HG03432 (cell line): ENCODE results near the gene KBTBD2.
"Not testable (repeated sequence)": the region's sequence is repeated elsewhere in the genome, so short reads cannot be mapped to it uniquely, and the experiment has no call there.

Experiments
- ATAC-seq: cut with Tn5 transposase; IDR thresholded peaks from one replicate; pipeline ENCODE4 v1.9.1; 2021; ENCODE audit warnings: mild to moderate bottlenecking, moderate library complexity; ENCODE audit not compliant: unreplicated experiment

Gene KBTBD2

GRCh38 chr7:32891043-32891799 lies at the start of gene KBTBD2:
Gene KBTBD2, minus strand, starts transcription at chr7:32891760. Its CDS starts 12,156 bp downstream, at chr7:32879604.
- peak; percentile 73 for ATAC-seq

DNA sequence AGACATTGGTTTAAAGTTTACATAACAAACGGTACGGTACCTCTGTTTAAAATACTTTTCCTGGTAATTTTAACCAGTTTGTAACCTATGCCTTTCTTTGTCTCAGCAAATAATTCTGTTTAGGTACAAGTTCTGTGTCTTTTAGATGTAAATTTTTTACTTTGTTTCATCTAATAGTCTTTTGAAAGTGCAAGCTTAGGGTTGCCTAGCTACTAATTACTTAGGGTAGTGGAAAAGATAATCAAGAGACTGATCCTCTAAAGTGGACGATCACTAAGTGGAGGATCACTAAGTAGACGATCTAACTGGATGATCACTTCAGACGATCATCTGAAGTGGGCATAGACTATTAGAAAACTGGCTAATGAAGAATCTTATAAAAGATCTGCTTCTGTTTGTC lies 49.6 kb upstream of the KBTBD2 start:
- no peak for ATAC-seq

DNA sequence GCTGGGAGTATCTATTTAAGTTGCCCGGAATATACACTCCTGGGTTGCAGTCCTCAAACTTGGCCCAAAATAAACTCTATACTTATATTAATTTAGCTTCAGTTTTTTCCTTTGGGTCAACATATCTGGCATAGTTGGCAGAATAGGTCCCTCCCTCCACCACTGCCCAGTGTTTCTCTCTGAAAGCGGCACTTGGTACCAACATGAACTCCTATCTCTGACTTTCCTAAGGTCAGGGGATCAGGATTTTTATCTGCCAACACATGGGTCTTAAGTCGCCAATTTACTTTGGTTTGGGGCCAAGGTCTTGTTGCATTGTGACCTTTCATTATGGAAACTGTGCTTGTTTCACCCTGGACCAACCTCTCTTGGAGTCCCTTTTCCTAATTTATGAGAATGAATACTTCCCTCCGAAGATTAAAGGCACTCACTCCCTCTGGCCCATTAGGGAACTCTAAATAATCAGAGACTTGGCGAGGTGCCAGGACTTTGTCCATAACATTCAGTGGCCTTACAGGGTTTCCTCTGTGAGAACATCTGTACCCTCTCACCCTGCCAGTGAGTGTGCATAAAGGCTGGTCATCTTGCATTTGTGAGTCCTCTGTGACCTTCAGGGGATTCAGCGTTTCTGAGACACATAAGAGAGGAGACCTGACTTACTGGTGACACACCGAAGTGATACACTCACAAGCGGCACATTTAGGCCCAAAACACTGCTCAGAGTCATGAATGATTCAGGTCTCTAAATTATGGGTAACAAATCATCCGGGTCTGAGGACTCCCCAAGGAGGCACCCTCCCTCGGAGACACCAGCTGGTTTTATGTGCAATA lies 46.0 kb upstream of the KBTBD2 start:
- ATAC-seq: no peak

- no peak for ATAC-seq
These were observed 45.1 kb upstream of the KBTBD2 start for GRCh38 chr7:32936689-32937088.

DNA sequence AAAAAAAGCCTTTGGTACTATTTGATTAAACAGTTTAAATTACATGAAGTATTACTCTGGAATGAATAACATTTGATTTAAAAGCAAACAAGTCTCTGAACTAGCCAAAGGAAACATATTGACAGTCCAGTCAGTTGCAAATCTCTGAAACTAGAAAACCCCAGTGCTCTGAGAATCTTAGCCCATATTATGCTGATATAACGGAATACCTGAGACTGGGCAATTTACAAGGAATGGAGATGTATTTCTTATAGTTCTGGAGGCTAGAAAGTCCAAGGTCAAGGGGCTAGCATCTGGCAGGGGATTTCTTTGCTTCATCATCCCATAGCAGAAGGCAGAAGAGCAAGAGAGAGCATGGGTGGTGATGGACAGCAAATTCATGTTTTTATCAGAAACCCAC lies 44.0 kb upstream of the KBTBD2 start:
- no peak for ATAC-seq

GRCh38 chr7:32930378-32930777 lies 38.8 kb upstream of the KBTBD2 start:
- no peak for ATAC-seq

- no peak for ATAC-seq
These were observed 38.0 kb upstream of the KBTBD2 start for GRCh38 chr7:32929430-32930143.

DNA sequence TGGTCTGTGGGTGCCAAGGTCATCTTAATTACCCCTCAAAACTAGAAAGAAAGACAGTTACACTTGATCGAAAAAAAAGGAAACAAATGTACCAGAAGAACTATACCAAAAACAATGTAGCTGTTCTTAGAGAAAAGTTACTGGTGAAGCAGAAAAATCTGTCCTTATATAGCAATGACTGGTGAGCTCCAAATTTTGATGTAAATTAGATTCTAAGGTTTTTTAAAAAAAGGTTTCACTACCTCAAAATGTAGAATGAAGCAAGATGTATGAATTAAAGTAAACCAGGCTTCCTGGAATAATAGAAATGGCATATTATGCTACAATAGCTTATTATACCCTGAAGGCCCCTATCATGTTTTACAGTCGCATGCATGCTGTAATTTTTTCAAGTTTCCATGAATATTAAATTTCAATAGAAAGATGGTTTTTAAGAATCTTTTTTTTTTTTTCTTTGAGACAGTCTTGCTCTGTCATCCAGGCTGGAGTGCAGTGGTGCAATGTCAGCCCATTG lies 37.3 kb upstream of the KBTBD2 start:
- ATAC-seq: no peak

DNA sequence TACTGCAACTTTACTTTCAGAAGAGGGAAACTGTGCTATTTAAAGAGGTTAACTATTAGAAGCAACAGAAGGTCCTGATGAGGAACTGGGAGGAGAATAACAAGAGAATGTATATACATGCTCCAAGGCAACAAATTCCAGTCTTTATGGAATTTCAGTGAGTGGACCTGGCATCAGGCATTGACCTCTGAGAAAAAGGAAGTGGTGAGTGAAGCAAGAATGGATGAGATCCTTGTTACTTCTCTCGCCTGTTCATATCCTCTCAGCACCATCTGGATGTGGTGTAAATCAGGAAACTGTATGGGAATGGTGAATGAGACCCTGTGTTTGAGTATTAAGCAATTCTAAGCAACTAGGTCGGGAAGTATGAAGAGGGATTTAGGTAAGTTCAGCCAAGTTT lies 30.3 kb upstream of the KBTBD2 start:
- no peak for ATAC-seq

DNA sequence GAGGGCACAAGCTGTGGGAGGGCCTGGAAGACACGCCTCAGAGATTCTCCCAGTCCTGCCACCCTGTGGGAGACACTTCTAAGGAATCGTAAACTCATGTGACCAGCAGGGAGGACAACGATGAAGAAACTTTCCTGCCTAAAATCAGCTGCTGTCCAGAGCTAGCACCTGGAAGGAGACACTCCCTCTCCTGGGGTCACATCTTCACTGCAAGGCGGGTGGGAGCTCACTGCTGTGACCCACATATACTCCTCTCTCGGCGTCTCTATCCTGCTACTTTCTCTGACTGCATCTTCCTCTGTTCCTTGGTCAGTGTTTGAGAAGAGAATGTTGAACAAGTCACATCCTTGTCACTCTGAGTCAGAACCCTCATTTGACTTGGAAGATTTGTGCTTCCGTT lies 25.4 kb upstream of the KBTBD2 start:
- not testable (repeated sequence) for ATAC-seq

DNA sequence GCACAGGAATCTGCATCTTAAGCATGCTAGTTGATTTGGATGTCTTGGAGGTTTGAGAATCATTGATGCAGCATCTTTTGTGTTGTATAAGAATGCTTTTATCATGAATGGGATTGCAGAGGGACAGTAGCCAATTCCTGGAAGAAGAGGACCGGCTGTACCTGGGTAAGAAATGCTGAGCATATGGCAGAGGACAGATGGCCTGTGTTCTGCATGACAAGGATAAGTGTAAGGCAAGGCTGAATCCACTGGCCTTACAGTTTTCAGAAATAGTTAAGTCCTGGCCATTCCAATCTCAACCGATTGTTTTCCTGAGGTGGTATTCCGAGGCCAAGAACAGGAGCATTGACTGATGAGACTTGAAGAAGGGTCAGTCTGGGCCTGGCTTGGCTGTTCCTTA lies 24.4 kb upstream of the KBTBD2 start:
- ATAC-seq: no peak

GRCh38 chr7:32915041-32915536 lies 23.5 kb upstream of the KBTBD2 start:
- no peak for ATAC-seq

DNA sequence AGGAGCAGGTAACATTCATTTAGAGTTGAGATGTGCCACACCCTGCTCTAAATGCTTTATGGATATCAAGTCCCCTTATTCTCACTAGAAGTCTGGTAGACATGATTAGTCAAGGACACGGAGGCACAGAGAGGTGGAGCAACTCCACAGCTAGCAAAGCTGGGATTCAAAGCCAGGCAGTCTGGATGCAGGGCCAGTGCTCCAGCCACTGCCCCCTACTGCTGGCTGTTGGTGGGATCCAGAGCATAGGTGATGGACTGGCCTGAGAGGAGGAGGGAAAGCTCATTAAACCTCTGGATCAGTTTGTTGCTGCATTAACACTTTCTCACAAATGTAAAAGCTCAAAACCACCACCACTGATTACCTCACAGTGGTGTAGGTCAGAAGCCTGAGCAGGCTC lies 22.6 kb upstream of the KBTBD2 start:
- ATAC-seq: no peak

GRCh38 chr7:32910195-32910594 lies 18.6 kb upstream of the KBTBD2 start:
- ATAC-seq: no peak

GRCh38 chr7:32905175-32905662 lies 13.7 kb upstream of the KBTBD2 start:
- peak; percentile 84 for ATAC-seq

GRCh38 chr7:32901629-32902028 lies 10.1 kb upstream of the KBTBD2 start:
- no peak for ATAC-seq

DNA sequence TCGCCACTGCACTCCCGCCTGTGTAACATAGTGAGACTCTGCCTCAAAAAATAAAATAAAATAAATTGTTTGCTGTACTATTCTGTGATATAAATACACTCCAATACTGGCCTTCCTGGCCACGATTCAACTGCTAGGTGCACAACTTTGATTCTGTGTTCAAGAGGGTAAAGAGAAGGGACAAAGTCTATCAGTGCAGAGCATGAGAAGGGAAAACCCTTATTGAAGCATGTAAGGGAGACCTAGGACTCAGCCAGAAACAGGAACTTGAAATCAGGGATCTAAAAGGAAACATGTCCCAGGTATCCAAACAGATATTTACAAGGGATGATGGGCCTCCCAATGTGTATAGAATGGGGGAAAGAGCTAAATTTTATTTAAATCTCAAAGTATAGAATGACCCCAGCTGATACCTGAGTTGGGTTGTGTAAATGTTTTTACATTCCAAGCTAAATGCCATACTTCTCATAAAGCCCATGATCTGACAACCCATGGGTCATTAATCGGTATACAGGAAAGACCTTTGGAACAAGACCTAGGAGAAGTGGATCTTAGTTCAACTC lies 9.0 kb upstream of the KBTBD2 start:
- no peak for ATAC-seq

- not testable (repeated sequence) for ATAC-seq
These were observed 5.8 kb upstream of the KBTBD2 start for GRCh38 chr7:32897376-32897775.

DNA sequence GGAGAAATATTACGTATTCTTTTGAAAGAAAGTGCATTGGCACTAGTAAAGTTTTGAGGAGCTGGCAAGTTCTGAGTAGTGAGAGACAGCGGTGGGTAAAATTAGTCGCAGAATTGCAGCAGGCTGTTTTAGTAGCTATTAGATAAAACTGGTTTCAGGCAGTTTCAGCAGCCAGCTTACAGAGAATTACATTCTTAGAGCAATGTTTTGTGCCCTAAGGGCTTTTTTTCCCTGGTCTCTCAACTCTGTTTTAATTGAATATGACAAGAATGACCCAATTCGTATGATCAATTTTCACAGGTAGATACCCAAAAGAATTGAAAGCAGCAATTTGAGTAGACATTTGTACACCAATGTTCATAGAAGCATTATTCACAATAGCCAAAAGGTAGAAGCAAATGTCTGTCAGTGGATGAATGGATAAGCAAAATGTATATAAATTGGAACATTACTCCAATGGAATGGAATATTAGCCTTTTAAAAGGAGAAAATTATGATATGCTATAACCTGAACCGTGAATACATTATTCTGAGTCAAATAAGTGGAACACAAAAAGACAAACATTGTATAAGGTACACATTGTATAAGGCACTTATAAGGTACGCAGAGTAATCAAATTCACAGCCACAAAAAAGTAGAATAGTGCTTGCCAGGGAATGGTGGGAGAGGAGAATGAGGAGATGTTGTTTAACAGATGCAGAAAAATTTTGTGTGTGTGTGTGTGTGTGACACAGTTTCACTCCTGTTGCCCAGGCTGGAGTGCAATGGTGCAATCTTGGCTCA lies 5.2 kb upstream of the KBTBD2 start:
- no peak for ATAC-seq

DNA sequence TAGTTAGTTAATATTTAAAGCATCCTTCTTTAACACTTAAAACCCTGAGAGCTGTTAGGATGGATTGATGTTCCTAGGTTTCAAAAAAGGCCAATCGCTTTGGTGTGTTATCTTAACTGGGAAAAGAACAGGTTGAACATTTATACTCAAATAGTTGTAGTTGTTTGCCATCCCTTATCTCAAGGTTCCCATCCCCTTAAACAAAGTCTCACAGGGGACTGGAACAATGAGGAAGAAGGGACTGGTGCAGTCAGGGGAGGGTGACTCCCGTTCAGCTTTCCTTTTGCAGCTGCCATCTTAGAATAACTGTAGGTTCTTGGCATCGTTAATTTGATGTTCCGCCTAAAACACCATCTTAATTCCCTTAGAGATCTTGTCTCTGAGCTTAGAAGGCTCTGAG lies 2.6 kb upstream of the KBTBD2 start:
- ATAC-seq: no peak
